HCT116 (cell line): Measurements from ENCODE around the gene MIAT. TPM values are rescaled to one million over a fixed set of nuclear protein-coding genes. Genes with fewer than 3 reads are reported as not detected.

Experiments
- ATAC-seq: fragments of 200-7000 bp; cut with Tn5 transposase; 2 replicates; pipeline ENCODE4 v1.9.1; 2020; ENCODE audit warnings: mild to moderate bottlenecking, moderate library complexity
- BruUV-seq: library from RNA; stranded (reverse); fragments of 400-500 nt; replicated peaks from 2 replicates; lab custom pipeline; 2021; lab: Mats Ljungman, UMichigan
- CTCF ChIA-PET: fragments of 300-600 bp; sonication (Branson Sonifier 250); formaldehyde crosslinking; loops from one replicate; lab custom pipeline; 2021; ENCODE audit warnings: antibody characterized with exemption; lab: Charles Lee
- POLR2A ChIA-PET: fragments of 300-600, 350-600 bp; sonication (Branson Sonifier 250); formaldehyde crosslinking; loops from one replicate; lab custom pipeline; 2021; ENCODE audit warnings: antibody characterized with exemption; lab: Charles Lee
- RAD21 ChIA-PET, 2 experiments: fragments of 300-600 bp; sonication (Branson Sonifier 250); formaldehyde crosslinking; loops; one replicate each; lab custom pipeline; 2023; ENCODE audit warnings: low total read pairs in 2 of 2; ENCODE audit not compliant: uncharacterized antibody in 2 of 2, unreplicated experiment in 2 of 2, low non-redundant PET in 1 of 2; lab: Charles Lee
- DNase-seq: peaks from one replicate; pipeline ENCODE4 v3.0.0-alpha.2; 2010; ENCODE audit warnings: low read depth, low spot score
- H2AFZ ChIP-seq: fragments of 200-600 bp; shearing (Covaris generic), sonication (generic); 2 replicates; pipeline ENCODE4 v1.6.1; 2017; ENCODE audit warnings: low read depth, mixed run types, mixed read lengths, antibody characterized with exemption, low read length; ENCODE audit not compliant: poor library complexity, severe bottlenecking
- H3K27ac ChIP-seq: 2 replicates; pipeline ENCODE4 v1.5.1; 2012; ENCODE audit warnings: low read depth, low read length
- H3K27me3 ChIP-seq: fragments of 200-600 bp; sonication (generic); 2 replicates; pipeline ENCODE4 v1.6.1; 2016; ENCODE audit warnings: mixed run types, low read length, mixed read lengths; ENCODE audit not compliant: insufficient read depth
- H3K36me3 ChIP-seq, 2 experiments: fragments of 200-500 bp in 1 of 2; fragments of 200-600 bp in 1 of 2; sonication (Bioruptor generic) in 1 of 2; sonication (generic) in 1 of 2; 2 replicates each; pipeline versions ENCODE4 v1.5.1 to v1.6.1; 2014 to 2016; ENCODE audit warnings: low read length in 2 of 2, inconsistent platforms in 1 of 2, mixed read lengths in 1 of 2, mixed run types in 1 of 2; ENCODE audit not compliant: insufficient read depth in 2 of 2, control insufficient read depth in 1 of 2
- H3K4me1 ChIP-seq, 2 experiments: fragments of 200-600 bp in 1 of 2; sonication (generic) in 1 of 2; 2 replicates each; pipeline versions ENCODE4 v1.5.1 to v1.6.1; 2012 to 2017; ENCODE audit warnings: low read length in 2 of 2, inconsistent platforms in 1 of 2, mild to moderate bottlenecking in 1 of 2, mixed read lengths in 1 of 2, mixed run types in 1 of 2, moderate library complexity in 1 of 2; ENCODE audit not compliant: insufficient read depth in 2 of 2, control insufficient read depth in 1 of 2
- H3K4me2 ChIP-seq: fragments of 200-600 bp; sonication (generic); 2 replicates; pipeline ENCODE4 v1.6.1; 2017; ENCODE audit warnings: mixed run types, low read length, mixed read lengths
- H3K4me3 ChIP-seq, 2 experiments: fragments of 200-600 bp in 1 of 2; sonication (generic) in 1 of 2; replicated peaks in 1 of 2; 2 replicates each; pipeline ENCODE4 v1.5.1; 2011 to 2016; ENCODE audit warnings: low read length in 2 of 2, control low read depth in 1 of 2, low read depth in 1 of 2, mild to moderate bottlenecking in 1 of 2, mixed read lengths in 1 of 2, mixed run types in 1 of 2
- H3K79me2 ChIP-seq: fragments of 200-600 bp; sonication (generic); 2 replicates; pipeline ENCODE4 v1.6.1; 2017; ENCODE audit warnings: mild to moderate bottlenecking, mixed run types, low read length, moderate library complexity, mixed read lengths; ENCODE audit not compliant: insufficient read depth
- H3K9ac ChIP-seq: fragments of 200-600 bp; sonication (generic); 2 replicates; pipeline ENCODE4 v1.6.1; 2016; ENCODE audit warnings: low read length, mixed read lengths
- H3K9me2 ChIP-seq: fragments of 200-600 bp; sonication (generic), shearing (Covaris generic); 2 replicates; pipeline ENCODE4 v1.6.1; 2017; ENCODE audit warnings: mixed run types, mild to moderate bottlenecking, moderate library complexity; ENCODE audit not compliant: insufficient read depth
- H3K9me3 ChIP-seq, 2 experiments: fragments of 200-500 bp in 1 of 2; fragments of 200-600 bp in 1 of 2; sonication (Bioruptor generic) in 1 of 2; sonication (generic) in 1 of 2; 2 replicates each; pipeline ENCODE4 v1.6.1; 2014 to 2017; ENCODE audit warnings: low read length in 2 of 2, mixed read lengths in 2 of 2, inconsistent platforms in 1 of 2, low read depth in 1 of 2, mild to moderate bottlenecking in 1 of 2, mixed run types in 1 of 2, moderate library complexity in 1 of 2; ENCODE audit not compliant: control insufficient read depth in 1 of 2, insufficient read depth in 1 of 2
- H4K20me1 ChIP-seq: fragments of 200-600 bp; sonication (generic), shearing (Covaris generic); 2 replicates; pipeline ENCODE4 v1.6.1; 2017; ENCODE audit warnings: mixed run types, mild to moderate bottlenecking, moderate library complexity; ENCODE audit not compliant: insufficient read depth
- ATF3 ChIP-seq: IDR thresholded peaks from 2 replicates; pipeline ENCODE4 v1.6.1; 2012
- CBX3 ChIP-seq: IDR thresholded peaks from 2 replicates; pipeline ENCODE4 v1.6.1; 2012; ENCODE audit warnings: low read depth
- EZH2 ChIP-seq: fragments of 200-600 bp; sonication (generic); IDR thresholded peaks from 2 replicates; pipeline ENCODE4 v1.6.1; 2017; ENCODE audit warnings: antibody characterized with exemption, mixed run types
- JUND ChIP-seq: IDR thresholded peaks from 2 replicates; pipeline ENCODE4 v1.6.1; 2012
- POLR2A ChIP-seq: IDR thresholded peaks from 2 replicates; pipeline ENCODE4 v1.7.0; 2011; ENCODE audit warnings: borderline replicate concordance; ENCODE audit not compliant: insufficient read depth, insufficient read length; ENCODE audit errors: extremely low read depth
- RAD21 ChIP-seq: IDR thresholded peaks from 2 replicates; pipeline ENCODE4 v1.6.1; 2012; ENCODE audit warnings: low read depth, mild to moderate bottlenecking
- SP1 ChIP-seq: IDR thresholded peaks from 2 replicates; pipeline ENCODE4 v1.6.1; 2012; ENCODE audit warnings: low read depth
- SRF ChIP-seq: IDR thresholded peaks from 2 replicates; pipeline ENCODE4 v1.6.1; 2012; ENCODE audit warnings: low read depth
- TCF7L2 ChIP-seq: IDR thresholded peaks from 2 replicates; pipeline ENCODE4 v1.7.0; 2011; ENCODE audit warnings: borderline replicate concordance, inconsistent platforms; ENCODE audit not compliant: insufficient read depth, insufficient read length; ENCODE audit errors: extremely low read depth
- YY1 ChIP-seq: IDR thresholded peaks from 2 replicates; pipeline ENCODE4 v1.6.1; 2011; ENCODE audit warnings: low read length, low read depth, moderate library complexity, mild to moderate bottlenecking; ENCODE audit not compliant: insufficient replicate concordance; ENCODE audit errors: extremely low read depth
- ZNF274 ChIP-seq: fragments of 200-500 bp; sonication (Bioruptor generic); IDR thresholded peaks from 2 replicates; pipeline ENCODE4 v1.6.1; 2014; ENCODE audit warnings: mild to moderate bottlenecking, low read depth, low read length, inconsistent platforms
- intact Hi-C: fragments of 100-400 bp; cut with micrococcal nuclease; formaldehyde crosslinking; loops from 2 replicates; pipeline ENCODE4 v1.10.0; 2022
- total RNA-seq: library from RNA; stranded (reverse); gene quantifications from one replicate; pipeline ENCODE4 v1.2.1, GENCODE V29; 2021; ENCODE audit not compliant: unreplicated experiment
- TF ChIP-seq, protein P1 (sequence below), 3 experiments: fragments of 200-600 bp in 1 of 3; sonication (generic) in 1 of 3; IDR thresholded peaks in 2 of 3; conservative IDR thresholded peaks in 1 of 3; 2 replicates each; pipeline ENCODE4 v1.5.1; 2012 to 2017; ENCODE audit warnings: low read depth in 2 of 3, low read length in 2 of 3, antibody characterized with exemption in 1 of 3, borderline replicate concordance in 1 of 3, control low read depth in 1 of 3, mild to moderate bottlenecking in 1 of 3, mixed read lengths in 1 of 3, mixed run types in 1 of 3, moderate library complexity in 1 of 3; ENCODE audit not compliant: insufficient read depth in 1 of 3
- TF ChIP-seq, protein P2 (sequence below): IDR thresholded peaks from 2 replicates; pipeline ENCODE4 v1.6.1; 2012; ENCODE audit warnings: low read depth

The MIAT gene
- total RNA-seq, 1 experiment from 2014 or later: 0.54 TPM

GRCh38 chr22:26642465-26643417 lies 14.6 kb upstream of the MIAT start:
- RAD21 ChIA-PET: no interaction called here
- no peaks in the 10 kb centered on the region for H3K9me3 ChIP-seq
- H3K27me3 ChIP-seq: peaks cover 9% of the 10 kb centered on the region; the same call in 1 of the 2 replicates
- no peak for TF ChIP-seq JUND
- no peak for TF ChIP-seq EZH2
- no peak for TF ChIP-seq SRF
- TF ChIP-seq, protein P1, sequence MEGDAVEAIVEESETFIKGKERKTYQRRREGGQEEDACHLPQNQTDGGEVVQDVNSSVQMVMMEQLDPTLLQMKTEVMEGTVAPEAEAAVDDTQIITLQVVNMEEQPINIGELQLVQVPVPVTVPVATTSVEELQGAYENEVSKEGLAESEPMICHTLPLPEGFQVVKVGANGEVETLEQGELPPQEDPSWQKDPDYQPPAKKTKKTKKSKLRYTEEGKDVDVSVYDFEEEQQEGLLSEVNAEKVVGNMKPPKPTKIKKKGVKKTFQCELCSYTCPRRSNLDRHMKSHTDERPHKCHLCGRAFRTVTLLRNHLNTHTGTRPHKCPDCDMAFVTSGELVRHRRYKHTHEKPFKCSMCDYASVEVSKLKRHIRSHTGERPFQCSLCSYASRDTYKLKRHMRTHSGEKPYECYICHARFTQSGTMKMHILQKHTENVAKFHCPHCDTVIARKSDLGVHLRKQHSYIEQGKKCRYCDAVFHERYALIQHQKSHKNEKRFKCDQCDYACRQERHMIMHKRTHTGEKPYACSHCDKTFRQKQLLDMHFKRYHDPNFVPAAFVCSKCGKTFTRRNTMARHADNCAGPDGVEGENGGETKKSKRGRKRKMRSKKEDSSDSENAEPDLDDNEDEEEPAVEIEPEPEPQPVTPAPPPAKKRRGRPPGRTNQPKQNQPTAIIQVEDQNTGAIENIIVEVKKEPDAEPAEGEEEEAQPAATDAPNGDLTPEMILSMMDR (IDR thresholded peaks at IDR 0.05 in 2 of 3, conservative IDR thresholded peaks at IDR 0.05 in 1 of 3; ENCODE audit: borderline replicate concordance in 1 of 3, insufficient read depth in 1 of 3, low read depth in 2 of 3, low read length in 2 of 3): no peak
- no peak for TF ChIP-seq YY1
- TF ChIP-seq SP1: no peak
- TF ChIP-seq, protein P2, sequence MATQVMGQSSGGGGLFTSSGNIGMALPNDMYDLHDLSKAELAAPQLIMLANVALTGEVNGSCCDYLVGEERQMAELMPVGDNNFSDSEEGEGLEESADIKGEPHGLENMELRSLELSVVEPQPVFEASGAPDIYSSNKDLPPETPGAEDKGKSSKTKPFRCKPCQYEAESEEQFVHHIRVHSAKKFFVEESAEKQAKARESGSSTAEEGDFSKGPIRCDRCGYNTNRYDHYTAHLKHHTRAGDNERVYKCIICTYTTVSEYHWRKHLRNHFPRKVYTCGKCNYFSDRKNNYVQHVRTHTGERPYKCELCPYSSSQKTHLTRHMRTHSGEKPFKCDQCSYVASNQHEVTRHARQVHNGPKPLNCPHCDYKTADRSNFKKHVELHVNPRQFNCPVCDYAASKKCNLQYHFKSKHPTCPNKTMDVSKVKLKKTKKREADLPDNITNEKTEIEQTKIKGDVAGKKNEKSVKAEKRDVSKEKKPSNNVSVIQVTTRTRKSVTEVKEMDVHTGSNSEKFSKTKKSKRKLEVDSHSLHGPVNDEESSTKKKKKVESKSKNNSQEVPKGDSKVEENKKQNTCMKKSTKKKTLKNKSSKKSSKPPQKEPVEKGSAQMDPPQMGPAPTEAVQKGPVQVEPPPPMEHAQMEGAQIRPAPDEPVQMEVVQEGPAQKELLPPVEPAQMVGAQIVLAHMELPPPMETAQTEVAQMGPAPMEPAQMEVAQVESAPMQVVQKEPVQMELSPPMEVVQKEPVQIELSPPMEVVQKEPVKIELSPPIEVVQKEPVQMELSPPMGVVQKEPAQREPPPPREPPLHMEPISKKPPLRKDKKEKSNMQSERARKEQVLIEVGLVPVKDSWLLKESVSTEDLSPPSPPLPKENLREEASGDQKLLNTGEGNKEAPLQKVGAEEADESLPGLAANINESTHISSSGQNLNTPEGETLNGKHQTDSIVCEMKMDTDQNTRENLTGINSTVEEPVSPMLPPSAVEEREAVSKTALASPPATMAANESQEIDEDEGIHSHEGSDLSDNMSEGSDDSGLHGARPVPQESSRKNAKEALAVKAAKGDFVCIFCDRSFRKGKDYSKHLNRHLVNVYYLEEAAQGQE: no peak
- TF ChIP-seq TCF7L2: no peak
- TF ChIP-seq ZNF274: no peak
- TF ChIP-seq ATF3: no peak
- TF ChIP-seq CBX3: no peak
- TF ChIP-seq POLR2A: no peak
- no peak for TF ChIP-seq RAD21
- peaks cover 3 to 10% of the 10 kb centered on the region in 2 experiments; a peak in 3 of 4 replicates for H3K4me1 ChIP-seq
- no peak overlapping the region for H3K4me3 ChIP-seq
- H3K79me2 ChIP-seq: no peaks in the 10 kb centered on the region
- CTCF ChIA-PET: interaction anchor here (0.8 kb wide), 1 partner anchor 278 kb away, joined by 3 read pairs; no protein-coding TSS in a partner anchor
- no peaks in the 10 kb centered on the region for H3K36me3 ChIP-seq
- no peak overlapping the region for H3K9ac ChIP-seq
- ATAC-seq: no peak
- H2AFZ ChIP-seq: no peak overlapping the region
- DNase-seq: no peak
- no peak overlapping the region for H3K4me2 ChIP-seq
- H4K20me1 ChIP-seq: no peaks in the 10 kb centered on the region
- BruUV-seq: no TSS peak
- no peaks in the 10 kb centered on the region for H3K9me2 ChIP-seq
- H3K27ac ChIP-seq: no peak overlapping the region
- POLR2A ChIA-PET: no interaction called here
- intact Hi-C loops: no loop called here
